Right lobe of liver (tissue), 6 donors: ENCODE data around the gene TRMT10A. TPM values are rescaled to one million over a fixed set of nuclear protein-coding genes. Genes with fewer than 3 reads are reported as not detected.

Source experiments
- ATAC-seq, 4 donors: fragments of 200-7000 bp; cut with Tn5 transposase; one replicate each; pipeline ENCODE4 v1.9.1; 2020; ENCODE audit warnings: mild to moderate bottlenecking in 4 of 4, moderate library complexity in 4 of 4
- DNase-seq, 3 donors: peaks; one replicate each; pipeline ENCODE4 v3.0.0-alpha.2; 2020
- H3K27ac ChIP-seq, 3 donors: fragments of 200-600 bp; one replicate each; pipeline ENCODE4 v1.8.0; 2022
- H3K27me3 ChIP-seq, 2 donors: fragments of 200-600 bp; one replicate each; pipeline ENCODE4 v1.8.0; 2022
- H3K36me3 ChIP-seq, 4 donors: fragments of 200-600 bp; sonication (generic) in 1 of 4; one replicate each; pipeline versions ENCODE4 v1.5.1 to v1.8.0; 2017 to 2022; ENCODE audit warnings: control low read depth in 1 of 4
- H3K4me1 ChIP-seq, 4 donors: fragments of 200-600 bp; sonication (generic) in 1 of 4; one replicate each; pipeline versions ENCODE4 v1.5.1 to v1.8.0; 2017 to 2022; ENCODE audit warnings: control low read depth in 1 of 4
- H3K4me3 ChIP-seq, 3 donors: fragments of 200-600 bp; one replicate each; pipeline ENCODE4 v1.8.0; 2022
- H3K9me3 ChIP-seq, 4 donors: fragments of 200-600 bp; sonication (generic) in 1 of 4; one replicate each; pipeline versions ENCODE4 v1.5.1 to v1.8.0; 2017 to 2022; ENCODE audit warnings: control low read depth in 1 of 4
- POLR2A ChIP-seq: fragments of 450-650 bp; IDR thresholded peaks from one replicate; pipeline ENCODE4 v1.6.1; 2017; ENCODE audit warnings: antibody characterized with exemption, mild to moderate bottlenecking
- WGBS: methylation state at CpG from one replicate; pipeline ENCODE4 v1.1.6; 2018; ENCODE audit warnings: low coverage, low lambda C conversion rate; ENCODE audit not compliant: insufficient coverage; ENCODE audit errors: missing lambda C conversion rate; 5-methylcytosine and 5-hydroxymethylcytosine counted together
- intact Hi-C, 2 donors: fragments of 100-400 bp; cut with DNase I; formaldehyde crosslinking; loops; one replicate each; pipeline versions ENCODE4 v1.11.2 to v1.14.1; 2022
- total RNA-seq, 6 experiments: library from RNA; depleted of rRNA in 2 of 6; stranded (reverse); fragments of >200 nt in 2 of 6; fragmentation: NEBNext Ultra II Directional in 3 of 6; extraction: Animal tissue kit (Norgen Biotek cat#: 25700) in 3 of 6; gene quantifications; one replicate each; pipeline versions ENCODE4 v1.1.0 to v1.2.4, GENCODE V29; 2016 to 2023
- TF ChIP-seq, protein P1 (sequence below), 4 donors: fragments of 200-600 bp in 3 of 4; fragments of 450-650 bp in 1 of 4; IDR thresholded peaks; one replicate each; pipeline versions ENCODE4 v1.5.1 to v1.8.0; 2016 to 2022; ENCODE audit warnings: antibody characterized with exemption in 4 of 4, mild to moderate bottlenecking in 2 of 4
- donor health status: DM: no; HTN: yes; CAD: no.
- donor health status: DM: no; HTN: no; CAD: no.
- donor health status: DM: no; HTN: no; CAD: no.
- donor health status: DM: no; HTN: yes; CAD: no.
- donor health status: DM: no; HTN: yes; CAD: no.

TRMT10A gene
- total RNA-seq, 6 experiments from 2014 or later: 3.5 to 6.5 (median 4.0) TPM

DNA sequence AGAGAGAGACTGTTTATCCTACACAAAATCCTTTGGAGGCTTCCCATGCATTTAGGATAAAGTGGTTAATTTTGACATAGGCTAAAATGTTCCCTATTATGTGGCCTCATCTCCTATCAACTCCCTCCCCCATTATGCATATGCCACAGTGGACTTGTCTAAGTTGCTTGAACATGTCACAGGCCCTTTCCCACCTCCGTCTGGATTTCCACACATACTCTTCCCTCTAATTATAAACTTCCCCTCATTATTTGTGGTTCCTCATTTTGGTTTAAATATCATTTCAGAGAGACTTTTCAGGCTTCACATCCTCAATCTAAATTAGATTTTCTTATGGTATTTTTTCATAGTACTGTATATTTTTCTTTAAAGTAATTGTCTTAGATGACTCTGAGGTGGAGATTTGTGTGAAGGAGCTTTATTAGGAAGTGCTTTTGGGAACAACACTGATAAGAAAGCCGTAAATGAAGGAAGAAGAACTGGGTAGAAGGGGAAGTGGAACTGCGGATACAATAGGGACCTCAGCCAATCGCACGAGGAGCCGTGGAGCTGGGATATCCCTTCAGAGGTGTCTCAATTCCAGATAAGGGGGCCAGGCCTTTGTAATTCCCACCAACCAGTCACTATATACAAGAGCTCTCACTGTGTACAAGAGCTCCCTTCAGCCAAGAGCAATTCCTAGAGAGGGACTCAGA lies 45.1 kb downstream of the TRMT10A start:
- TF ChIP-seq POLR2A: no peak
- TF ChIP-seq, protein P1, sequence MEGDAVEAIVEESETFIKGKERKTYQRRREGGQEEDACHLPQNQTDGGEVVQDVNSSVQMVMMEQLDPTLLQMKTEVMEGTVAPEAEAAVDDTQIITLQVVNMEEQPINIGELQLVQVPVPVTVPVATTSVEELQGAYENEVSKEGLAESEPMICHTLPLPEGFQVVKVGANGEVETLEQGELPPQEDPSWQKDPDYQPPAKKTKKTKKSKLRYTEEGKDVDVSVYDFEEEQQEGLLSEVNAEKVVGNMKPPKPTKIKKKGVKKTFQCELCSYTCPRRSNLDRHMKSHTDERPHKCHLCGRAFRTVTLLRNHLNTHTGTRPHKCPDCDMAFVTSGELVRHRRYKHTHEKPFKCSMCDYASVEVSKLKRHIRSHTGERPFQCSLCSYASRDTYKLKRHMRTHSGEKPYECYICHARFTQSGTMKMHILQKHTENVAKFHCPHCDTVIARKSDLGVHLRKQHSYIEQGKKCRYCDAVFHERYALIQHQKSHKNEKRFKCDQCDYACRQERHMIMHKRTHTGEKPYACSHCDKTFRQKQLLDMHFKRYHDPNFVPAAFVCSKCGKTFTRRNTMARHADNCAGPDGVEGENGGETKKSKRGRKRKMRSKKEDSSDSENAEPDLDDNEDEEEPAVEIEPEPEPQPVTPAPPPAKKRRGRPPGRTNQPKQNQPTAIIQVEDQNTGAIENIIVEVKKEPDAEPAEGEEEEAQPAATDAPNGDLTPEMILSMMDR (IDR thresholded peaks at IDR 0.05): no peak
- ATAC-seq (peak in 2 of 4 donors; percentile 29 to 36), DNase-seq (no peak)
- Histone ChIP-seq H3K27me3 (no peaks in the 10 kb centered on the region), H3K27ac (no peak overlapping the region), H3K4me3 (no peak overlapping the region), H3K4me1 (no peaks in the 10 kb centered on the region), H3K9me3 (no peaks in the 10 kb centered on the region), H3K36me3 (no peaks in the 10 kb centered on the region)
- WGBS: 40% methylated on average over 6 of the region's 6 CpGs
- intact Hi-C loops: no loop called here

DNA sequence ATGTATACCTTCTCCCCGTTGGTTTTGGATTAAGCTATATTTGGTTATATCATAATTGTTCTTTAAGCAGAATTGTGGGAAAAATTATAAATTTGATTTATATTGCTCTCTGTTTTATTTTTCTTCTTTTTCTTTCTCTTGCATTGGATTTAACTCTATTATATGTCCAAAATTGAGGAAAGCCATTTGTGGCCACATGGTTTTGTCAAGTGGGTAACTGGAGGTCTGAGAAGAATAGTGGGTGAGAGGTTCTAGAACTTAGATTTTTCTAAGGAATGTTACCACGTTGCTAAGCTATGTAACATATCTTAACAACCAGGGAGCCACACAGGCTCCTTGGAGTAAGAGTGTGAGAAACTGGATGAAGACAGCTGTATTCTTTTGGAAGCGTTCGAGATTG lies 53.1 kb downstream of the TRMT10A start, which contains the start of gene C4orf17:
Gene C4orf17 (plus strand): TSS at position 301 of the 400 bp plus-strand sequence. CDS start 2,061 bp downstream, outside the sequence.
- intact Hi-C loops: no loop called here
- H3K4me3 ChIP-seq: no peak within 1 kb of the TSS
- H3K4me1 ChIP-seq: no peaks in the 10 kb centered on the region
- no peaks in the 10 kb centered on the region for H3K27me3 ChIP-seq
- 66% methylated on average over 4 of the region's 4 CpGs for WGBS
- no peaks in the 10 kb centered on the region for H3K9me3 ChIP-seq
- no peak within 1 kb of the TSS for H3K27ac ChIP-seq
- ATAC-seq (no peak), DNase-seq (no peak)
- H3K36me3 ChIP-seq: no peaks in the 10 kb centered on the region
- TF ChIP-seq POLR2A: no peak
- TF ChIP-seq, protein P1 (IDR thresholded peaks at IDR 0.05): no peak

DNA sequence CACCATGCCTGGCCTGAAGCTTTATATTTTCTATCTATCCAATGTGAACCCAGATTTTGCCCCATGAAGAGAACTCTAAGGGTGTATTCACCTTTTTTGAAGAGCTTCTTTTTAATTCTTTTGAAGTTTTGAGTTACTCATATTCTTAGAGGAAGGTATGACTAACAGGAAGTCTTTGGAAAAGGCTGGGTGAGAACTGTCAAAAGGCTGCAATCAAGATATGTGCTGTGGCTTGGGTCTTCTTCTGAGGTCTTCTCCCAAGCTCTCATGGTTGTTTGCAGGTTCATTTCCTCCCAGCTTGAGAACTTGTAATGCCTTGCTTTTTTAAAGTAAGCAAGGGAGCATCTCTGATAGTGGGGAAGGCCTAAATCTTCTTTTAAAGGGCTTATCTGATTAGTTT lies 56.1 kb downstream of the TRMT10A start:
- Histone ChIP-seq H3K36me3 (no peaks in the 10 kb centered on the region), H3K4me3 (no peak overlapping the region), H3K9me3 (no peaks in the 10 kb centered on the region), H3K27ac (no peak overlapping the region), H3K4me1 (no peaks in the 10 kb centered on the region), H3K27me3 (no peaks in the 10 kb centered on the region)
- DNase-seq: no peak
- ATAC-seq: no peak
- intact Hi-C loops: no loop called here
- TF ChIP-seq, protein P1 (IDR thresholded peaks at IDR 0.05): no peak
- no peak for TF ChIP-seq POLR2A

DNA sequence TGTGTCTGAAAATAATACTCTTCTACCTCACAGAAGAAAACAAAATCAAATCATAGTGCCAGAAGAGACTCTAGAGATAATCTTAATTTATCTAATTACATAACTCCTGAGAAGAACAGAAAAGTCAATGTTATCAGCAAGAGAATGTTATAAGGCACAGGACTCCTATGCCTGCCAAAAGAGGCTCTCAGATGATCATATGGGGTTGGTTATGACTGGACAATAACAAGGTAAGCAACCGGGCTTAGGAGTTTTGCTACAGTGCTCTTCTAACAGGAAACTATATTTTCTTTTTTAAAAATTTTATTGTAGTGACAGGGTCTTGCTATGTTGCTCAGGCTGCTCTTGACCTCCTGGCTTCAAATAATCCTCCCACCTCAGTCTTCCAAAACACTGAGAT lies 56.5 kb downstream of the TRMT10A start:
- no peaks in the 10 kb centered on the region for H3K4me1 ChIP-seq
- intact Hi-C loops: no loop called here
- no peak for TF ChIP-seq POLR2A
- TF ChIP-seq, protein P1 (IDR thresholded peaks at IDR 0.05): no peak
- H3K36me3 ChIP-seq: no peaks in the 10 kb centered on the region
- no peaks in the 10 kb centered on the region for H3K27me3 ChIP-seq
- DNase-seq: no peak
- no peaks in the 10 kb centered on the region for H3K9me3 ChIP-seq
- WGBS: 75% methylated on average over 1 of the region's 1 CpG
- no peak overlapping the region for H3K4me3 ChIP-seq
- no peak overlapping the region for H3K27ac ChIP-seq
- no peak for ATAC-seq

DNA sequence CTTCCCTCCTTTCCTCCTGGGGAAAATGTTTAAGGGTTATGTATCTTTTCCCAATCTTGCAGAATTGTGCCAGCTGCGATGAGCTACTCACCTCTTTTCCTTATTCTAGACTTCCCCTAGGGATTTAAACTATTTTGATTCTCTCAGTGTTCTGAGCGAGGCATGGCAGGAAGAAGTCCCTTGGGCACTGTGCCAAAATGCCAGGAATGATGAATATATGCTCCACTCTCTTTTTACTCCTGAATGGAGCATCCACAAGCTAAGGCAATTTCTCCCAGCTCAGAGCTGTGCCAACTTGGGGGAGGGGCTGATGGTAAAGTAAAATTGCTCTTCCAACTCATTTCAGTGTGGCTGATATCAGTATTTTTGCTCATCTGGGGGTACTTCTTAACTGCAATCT lies 57.1 kb downstream of the TRMT10A start:
- no peaks in the 10 kb centered on the region for H3K4me1 ChIP-seq
- TF ChIP-seq, protein P1 (IDR thresholded peaks at IDR 0.05): no peak
- ATAC-seq: no peak
- intact Hi-C loops: no loop called here
- H3K9me3 ChIP-seq: no peaks in the 10 kb centered on the region
- no peak overlapping the region for H3K27ac ChIP-seq
- no peaks in the 10 kb centered on the region for H3K36me3 ChIP-seq
- DNase-seq: no peak
- H3K27me3 ChIP-seq: no peaks in the 10 kb centered on the region
- WGBS: 48% methylated on average over 2 of the region's 2 CpGs
- H3K4me3 ChIP-seq: no peak overlapping the region
